Kasumi-1 (cell line): ENCODE data around the gene HUWE1.
A peak's percentile ranks its signal among the peaks of the same experiment; 100 is the strongest.

Experiments
- DNase-seq, 2 experiments: peaks; one replicate each; lab custom pipeline; 2025; lab: John Stamatoyannopoulos, UW

HUWE1 gene

GRCh38 chrX:53684415-53685192 lies 1.9 kb downstream of the HUWE1 start:
- DNase-seq: no peak

GRCh38 chrX:53683556-53684414 lies 2.7 kb downstream of the HUWE1 start:
- DNase-seq: peak; percentile 97 to 98

- DNase-seq: peak; percentile 25 to 29
Observed at GRCh38 chrX:53682885-53683555, 3.5 kb downstream of the HUWE1 start.

- DNase-seq: no peak
Observed at GRCh38 chrX:53681661-53682060, 4.9 kb downstream of the HUWE1 start.

GRCh38 chrX:53678667-53679066 lies 7.9 kb downstream of the HUWE1 start:
- peak in 1 of 2 experiments; percentile 1 for DNase-seq

- no peak for DNase-seq
Observed at GRCh38 chrX:53677286-53677685, 9.2 kb downstream of the HUWE1 start.

- no peak for DNase-seq
Observed at GRCh38 chrX:53674581-53674980, 11.9 kb downstream of the HUWE1 start.

- DNase-seq: no peak
Observed at GRCh38 chrX:53669258-53669657, 17.3 kb downstream of the HUWE1 start.

GRCh38 chrX:53666171-53666570 lies 20.3 kb downstream of the HUWE1 start:
- no peak for DNase-seq

GRCh38 chrX:53660004-53660403 lies 26.5 kb downstream of the HUWE1 start:
- DNase-seq: no peak

- DNase-seq: no peak
Observed at GRCh38 chrX:53659039-53659438, 27.5 kb downstream of the HUWE1 start.

GRCh38 chrX:53656845-53657244 lies 29.7 kb downstream of the HUWE1 start:
- DNase-seq: no peak

- DNase-seq: no peak
Observed at GRCh38 chrX:53654376-53654775, 32.1 kb downstream of the HUWE1 start.

- no peak for DNase-seq
Observed at GRCh38 chrX:53644751-53645150, 41.8 kb downstream of the HUWE1 start.

- no peak for DNase-seq
Observed at GRCh38 chrX:53642337-53642736, 44.2 kb downstream of the HUWE1 start.

- DNase-seq: no peak
Observed at GRCh38 chrX:53639257-53639656, 47.3 kb downstream of the HUWE1 start.

- no peak for DNase-seq
Observed at GRCh38 chrX:53637479-53637878, 49.0 kb downstream of the HUWE1 start.

- DNase-seq: no peak
Observed at GRCh38 chrX:53631156-53631555, 55.4 kb downstream of the HUWE1 start.

- DNase-seq: no peak
Observed at GRCh38 chrX:53630261-53630660, 56.3 kb downstream of the HUWE1 start.

- no peak for DNase-seq
Observed at GRCh38 chrX:53622431-53622830, 64.1 kb downstream of the HUWE1 start.

GRCh38 chrX:53621418-53621986 lies 65.0 kb downstream of the HUWE1 start:
- DNase-seq: no peak

GRCh38 chrX:53616946-53617345 lies 69.6 kb downstream of the HUWE1 start:
- DNase-seq: no peak
